Urothelium cell line (cell line): ENCODE data around the gene CD7.

ENCODE experiments used
- DNase-seq: peaks from one replicate; pipeline ENCODE4 v3.0.0; 2011; ENCODE audit warnings: low spot score, mixed read lengths
- FAIRE-seq: peaks from 2 replicates; lab custom pipeline; 2011; peaks lifted over from hg19 to GRCh38; lab: Jason Lieb, UNC

CD7 gene

DNA sequence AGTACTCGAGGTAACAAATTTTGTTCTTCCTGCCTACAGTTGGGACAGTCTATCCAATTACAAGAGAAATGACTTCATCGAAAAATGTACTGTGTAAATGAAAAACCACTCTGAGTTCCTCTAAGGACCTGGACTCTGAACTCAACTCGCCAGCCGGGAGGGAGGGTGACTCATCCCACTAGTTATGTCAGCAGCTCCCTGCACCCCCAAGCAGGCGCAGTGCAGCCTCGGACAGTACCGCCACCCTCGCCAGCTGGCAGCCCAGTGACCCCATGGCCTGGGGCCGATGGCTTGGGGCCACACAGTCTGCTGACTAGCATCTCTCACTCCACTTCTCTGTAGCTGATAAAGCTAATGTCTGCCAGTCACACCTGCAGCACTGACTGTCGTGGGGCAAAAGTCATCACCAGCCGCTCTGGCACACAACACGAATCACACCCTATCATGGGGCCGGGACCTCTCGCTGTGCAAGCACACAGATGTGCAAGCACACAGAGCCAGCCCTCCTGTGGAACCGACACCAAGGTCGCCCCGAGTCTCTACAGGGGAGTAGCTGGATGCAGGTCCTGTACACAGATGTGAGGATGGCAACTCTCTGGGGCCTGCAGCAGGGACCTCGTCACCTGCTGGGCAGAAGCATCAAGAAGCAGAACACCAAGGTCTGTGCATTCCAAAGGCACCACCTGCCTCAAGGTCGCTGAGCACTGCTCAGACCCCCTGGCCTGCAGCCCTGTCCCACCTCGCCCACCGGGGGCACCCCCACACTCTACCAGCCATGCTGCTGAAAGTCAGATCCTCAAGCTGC lies 49.6 kb downstream of the CD7 start:
- DNase-seq, result peak; percentile 87
- peak; percentile 79 for FAIRE-seq

DNA sequence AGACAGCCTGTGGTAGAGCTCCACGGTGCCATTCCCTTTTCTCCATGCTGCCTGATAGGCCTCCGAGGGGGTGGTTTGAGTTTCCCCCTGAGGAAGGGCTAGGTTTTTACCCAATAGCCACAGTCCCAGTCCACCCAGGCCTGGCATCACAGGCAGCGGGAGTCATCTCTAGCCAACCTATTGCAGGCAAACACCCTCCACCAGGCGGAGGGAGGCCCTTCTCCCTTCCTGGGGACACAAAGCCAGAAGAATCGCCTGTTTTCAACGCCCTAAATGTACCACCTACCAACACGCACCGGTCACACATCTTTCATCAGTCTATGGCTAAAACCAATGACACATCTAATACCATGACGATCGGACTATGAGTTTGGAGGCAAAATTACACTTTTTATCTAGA lies 51.3 kb downstream of the CD7 start:
- FAIRE-seq (no peak), DNase-seq (no peak)
